OCI-LY1 (cell line): ENCODE data around the gene AGPAT3.

Experiments used
- H2AFZ ChIP-seq: fragments of 200-600 bp; sonication (generic), shearing (Covaris generic); 2 replicates; pipeline ENCODE4 v1.6.0; 2014; ENCODE audit warnings: antibody characterized with exemption, mild to moderate bottlenecking, low read length
- H3F3A ChIP-seq: fragments of 200-600 bp; sonication (generic), shearing (Covaris generic); 2 replicates; pipeline ENCODE4 v1.6.0; 2014; ENCODE audit warnings: mild to moderate bottlenecking, antibody characterized with exemption, low read length, moderate library complexity; ENCODE audit not compliant: insufficient read depth
- H3K27ac ChIP-seq: fragments of 200-600 bp; sonication (generic); 2 replicates; pipeline ENCODE4 v1.5.1; 2014; ENCODE audit warnings: low read length, mixed run types, mild to moderate bottlenecking, low read depth; ENCODE audit not compliant: poor library complexity, severe bottlenecking
- H3K27me3 ChIP-seq: fragments of 200-600 bp; sonication (generic); 2 replicates; pipeline ENCODE4 v1.6.0; 2014; ENCODE audit warnings: antibody characterized with exemption, mild to moderate bottlenecking, low read length, moderate library complexity; ENCODE audit not compliant: insufficient read depth
- H3K36me3 ChIP-seq: fragments of 200-600 bp; sonication (generic); 2 replicates; pipeline ENCODE4 v1.6.1; 2014; ENCODE audit warnings: mild to moderate bottlenecking, antibody characterized with exemption, low read length, moderate library complexity, mixed read lengths; ENCODE audit not compliant: insufficient read depth
- H3K4me1 ChIP-seq: fragments of 200-600 bp; sonication (generic); 2 replicates; pipeline ENCODE4 v1.5.1; 2014; ENCODE audit warnings: mild to moderate bottlenecking, low read length, moderate library complexity; ENCODE audit not compliant: insufficient read depth, severe bottlenecking
- H3K4me2 ChIP-seq: fragments of 200-600 bp; sonication (generic), shearing (Covaris generic); 2 replicates; pipeline ENCODE4 v1.6.1; 2014; ENCODE audit warnings: low read length
- H3K4me3 ChIP-seq: fragments of 200-600 bp; sonication (generic); 2 replicates; pipeline ENCODE4 v1.5.1; 2014; ENCODE audit warnings: low read length, low read depth, mild to moderate bottlenecking, mixed read lengths; ENCODE audit not compliant: poor library complexity, severe bottlenecking
- H3K79me2 ChIP-seq: fragments of 200-600 bp; shearing (Covaris generic); 2 replicates; pipeline ENCODE4 v1.6.1; 2016; ENCODE audit warnings: mixed run types, low read length, mixed read lengths; ENCODE audit not compliant: insufficient read depth
- H3K9ac ChIP-seq: fragments of 200-600 bp; sonication (generic), shearing (Covaris generic); 2 replicates; pipeline ENCODE4 v1.6.1; 2014; ENCODE audit warnings: mild to moderate bottlenecking, low read length, mixed read lengths
- H3K9me2 ChIP-seq: fragments of 200-600 bp; sonication (generic), shearing (Covaris generic); 2 replicates; pipeline ENCODE4 v1.6.1; 2014; ENCODE audit warnings: low read depth, mild to moderate bottlenecking, low read length, mixed read lengths
- H3K9me3 ChIP-seq: fragments of 200-600 bp; shearing (Covaris generic); 2 replicates; pipeline ENCODE4 v1.6.1; 2014; ENCODE audit warnings: low read length, mixed read lengths
- H4K20me1 ChIP-seq: fragments of 200-600 bp; sonication (generic), shearing (Covaris generic); 2 replicates; pipeline ENCODE4 v1.6.0; 2016; ENCODE audit warnings: mild to moderate bottlenecking, low read length; ENCODE audit not compliant: insufficient read depth
- CTCF ChIP-seq: fragments of 200-600 bp; sonication (generic), shearing (Covaris generic); IDR thresholded peaks from 2 replicates; pipeline ENCODE4 v1.5.1; 2017; ENCODE audit warnings: mild to moderate bottlenecking, antibody characterized with exemption, low read length, moderate library complexity, mixed read lengths
- EZH2 ChIP-seq: fragments of 200-600 bp; sonication (generic), shearing (Covaris generic); IDR thresholded peaks from 2 replicates; pipeline ENCODE4 v1.8.0; 2017; ENCODE audit warnings: borderline replicate concordance, mixed run types, mild to moderate bottlenecking, antibody characterized with exemption, low read length, moderate library complexity, mixed read lengths

Gene AGPAT3

DNA sequence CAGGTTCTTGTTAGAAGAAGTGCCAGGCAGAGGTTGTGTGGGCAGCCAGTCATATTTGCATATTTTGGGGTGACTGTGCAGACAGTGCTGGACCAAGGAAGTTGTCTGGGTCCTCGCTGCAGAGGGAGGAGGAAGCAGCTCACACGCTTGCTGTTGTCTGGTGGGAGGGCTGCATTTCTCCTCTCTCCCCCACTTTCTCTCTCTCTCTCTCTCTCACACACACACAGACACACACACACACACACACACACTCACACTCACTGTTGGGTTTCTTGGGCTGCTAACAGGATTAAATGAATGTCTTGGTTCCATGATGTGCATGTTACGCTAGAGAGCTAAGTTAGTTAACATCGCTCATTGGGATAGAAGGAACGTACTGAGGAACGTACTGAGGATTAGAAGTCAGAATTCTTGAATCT, 72.9 kb downstream of the AGPAT3 start:
- Histone ChIP-seq H4K20me1 (no peaks in the 10 kb centered on the region), H2AFZ (no peak overlapping the region), H3K4me1 (peaks cover 17% of the 10 kb centered on the region), H3K9ac (no peak overlapping the region; the same call in 1 of the 2 replicates), H3K4me3 (peak overlapping the region; percentile 55), H3K27ac (peak overlapping the region; percentile 62), H3K36me3 (no peaks in the 10 kb centered on the region), H3F3A (no peaks in the 10 kb centered on the region), H3K79me2 (no peaks in the 10 kb centered on the region), H3K9me3 (no peaks in the 10 kb centered on the region), H3K9me2 (no peaks in the 10 kb centered on the region), H3K4me2 (peak overlapping the region; percentile 65; the same call in 1 of the 2 replicates), H3K27me3 (no peaks in the 10 kb centered on the region)
- TF ChIP-seq EZH2: no peak
- no peak for TF ChIP-seq CTCF

- Histone ChIP-seq H3F3A (no peaks in the 10 kb centered on the region), H3K79me2 (no peaks in the 10 kb centered on the region), H3K4me3 (peak overlapping the region; percentile 55), H2AFZ (no peak overlapping the region), H3K27ac (peak overlapping the region; percentile 62), H3K4me1 (peaks cover 17% of the 10 kb centered on the region), H3K4me2 (peak overlapping the region; percentile 65), H4K20me1 (no peaks in the 10 kb centered on the region), H3K9me3 (no peaks in the 10 kb centered on the region), H3K9me2 (no peaks in the 10 kb centered on the region), H3K9ac (peak overlapping the region; percentile 50; the same call in 1 of the 2 replicates), H3K27me3 (no peaks in the 10 kb centered on the region), H3K36me3 (no peaks in the 10 kb centered on the region)
- no peak for TF ChIP-seq EZH2
- peak; percentile 99 for TF ChIP-seq CTCF
Observed at GRCh38 chr21:43938751-43939442, 73.9 kb downstream of the AGPAT3 start.

DNA sequence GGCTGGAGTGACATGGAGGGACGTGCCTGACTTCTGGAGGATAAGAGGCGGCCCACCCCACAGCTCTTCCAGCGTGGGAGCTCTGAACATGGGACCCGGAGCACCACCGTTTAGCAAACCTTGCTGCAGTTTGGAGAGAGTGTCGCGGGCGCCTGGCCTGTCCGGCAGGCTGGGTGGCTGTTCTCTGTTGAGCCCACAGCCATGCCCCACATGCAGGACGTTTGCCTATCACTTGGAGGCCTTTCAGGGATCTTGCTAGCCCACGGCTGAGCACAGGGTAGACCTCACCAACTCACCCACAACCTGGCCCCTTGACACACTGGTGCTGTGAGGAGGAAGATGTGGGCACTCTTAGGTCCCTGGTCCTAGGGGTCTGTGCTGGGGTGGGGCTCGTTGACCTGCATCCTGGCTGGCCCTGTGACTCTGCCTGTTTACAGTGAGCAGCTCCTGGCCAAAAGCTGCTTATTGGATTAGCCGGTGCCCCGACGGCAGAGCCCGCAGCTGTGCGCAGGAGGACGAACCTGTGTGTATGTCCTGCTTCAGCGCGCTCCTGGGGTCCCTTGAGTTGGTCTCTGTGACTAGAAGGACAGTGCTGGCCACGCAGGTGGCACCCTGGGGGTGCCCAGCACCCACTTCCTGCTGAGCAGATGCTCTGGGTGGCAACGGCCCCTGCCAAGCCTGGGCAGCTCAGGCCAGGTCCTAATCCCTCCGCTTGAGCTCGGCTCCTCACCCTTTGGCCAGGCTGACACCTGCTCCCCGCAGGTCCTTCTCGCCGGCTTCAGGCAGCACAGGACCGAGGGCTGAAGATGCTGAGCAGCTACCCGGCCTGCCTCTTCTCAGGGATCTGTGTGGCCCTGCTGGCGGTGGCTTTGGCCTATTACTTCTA, 74.7 kb downstream of the AGPAT3 start:
- H4K20me1 ChIP-seq: no peaks in the 10 kb centered on the region
- no peak overlapping the region for H3K4me3 ChIP-seq
- H3K27me3 ChIP-seq: no peaks in the 10 kb centered on the region
- no peaks in the 10 kb centered on the region for H3K9me3 ChIP-seq
- H3K4me2 ChIP-seq: peak overlapping the region; percentile 65; the same call in 1 of the 2 replicates
- H3F3A ChIP-seq: no peaks in the 10 kb centered on the region
- peaks cover 17% of the 10 kb centered on the region for H3K4me1 ChIP-seq
- H3K9ac ChIP-seq: no peak overlapping the region
- H2AFZ ChIP-seq: no peak overlapping the region
- H3K36me3 ChIP-seq: no peaks in the 10 kb centered on the region
- H3K9me2 ChIP-seq: no peaks in the 10 kb centered on the region
- H3K79me2 ChIP-seq: no peaks in the 10 kb centered on the region
- H3K27ac ChIP-seq: no peak overlapping the region
- no peak for TF ChIP-seq EZH2
- no peak for TF ChIP-seq CTCF
